ENCODE results near the gene PPP1R9B.

Gene PPP1R9B

DNA sequence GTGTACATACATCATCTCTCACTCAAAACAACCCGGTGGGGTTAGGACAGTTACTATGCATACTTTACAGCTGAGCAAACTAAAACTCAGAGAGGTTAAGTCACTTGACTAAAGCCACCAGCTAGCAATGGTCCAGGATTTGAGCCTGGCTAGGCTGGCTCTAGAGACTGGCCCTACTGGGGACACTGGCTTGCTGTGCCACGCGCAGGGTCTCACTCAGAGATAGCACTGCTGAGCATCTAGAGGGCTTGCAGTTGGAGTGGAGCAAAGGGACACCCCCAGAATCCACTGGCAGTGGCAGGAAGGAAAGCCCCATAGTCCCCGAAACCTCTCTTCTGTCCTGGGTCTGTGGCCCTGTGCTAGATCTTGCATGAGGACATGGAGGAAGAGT lies 31.7 kb downstream of the PPP1R9B start:
- no peak overlapping the region for H3K4me3 ChIP-seq
- TF ChIP-seq CTCF (IDR thresholded peaks at IDR 0.05): no peak
- H3K27ac ChIP-seq: no peak overlapping the region
- DNase-seq (ENCODE audit: low spot score): no peak

DNA sequence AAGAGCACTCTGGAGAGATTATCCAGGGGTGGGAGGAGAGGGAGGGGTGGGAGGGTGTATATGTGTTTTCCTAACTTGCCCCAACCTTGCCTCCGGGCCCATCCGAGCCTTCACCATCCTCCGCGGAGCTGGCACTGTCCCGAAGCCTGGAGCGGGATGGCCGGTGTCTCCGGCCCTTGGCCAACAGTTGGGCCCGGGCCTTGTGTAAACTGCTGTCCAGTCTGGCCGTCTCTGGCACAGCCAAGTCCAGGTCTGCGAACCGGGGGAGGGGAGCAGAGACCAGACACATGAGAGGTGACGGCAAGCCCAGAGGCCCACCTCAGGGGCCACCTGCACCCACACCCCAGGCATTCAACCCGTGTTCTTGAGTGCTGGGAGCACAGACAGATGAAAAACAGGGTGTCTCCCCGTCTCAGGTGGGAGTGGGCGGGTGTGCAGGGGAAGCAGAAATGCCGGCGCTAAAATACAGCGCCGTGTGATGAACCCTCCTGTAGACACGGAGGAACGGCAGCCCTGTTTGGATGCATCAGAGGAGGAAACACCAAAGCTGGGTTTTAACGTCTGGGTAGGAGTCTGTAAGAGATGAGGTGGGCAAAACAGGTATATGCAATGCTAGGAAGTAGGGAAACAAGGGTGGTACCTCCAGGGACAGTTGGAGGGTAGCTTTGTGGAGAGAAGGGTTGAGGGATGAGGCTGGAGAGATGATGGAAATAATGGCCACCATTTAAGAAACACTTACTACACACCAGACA lies 32.2 kb downstream of the PPP1R9B start:
- H3K4me3 ChIP-seq: no peak overlapping the region
- H3K27ac ChIP-seq: no peak overlapping the region
- DNase-seq (ENCODE audit: low spot score): no peak
- no peak for TF ChIP-seq CTCF (IDR thresholded peaks at IDR 0.05)

DNA sequence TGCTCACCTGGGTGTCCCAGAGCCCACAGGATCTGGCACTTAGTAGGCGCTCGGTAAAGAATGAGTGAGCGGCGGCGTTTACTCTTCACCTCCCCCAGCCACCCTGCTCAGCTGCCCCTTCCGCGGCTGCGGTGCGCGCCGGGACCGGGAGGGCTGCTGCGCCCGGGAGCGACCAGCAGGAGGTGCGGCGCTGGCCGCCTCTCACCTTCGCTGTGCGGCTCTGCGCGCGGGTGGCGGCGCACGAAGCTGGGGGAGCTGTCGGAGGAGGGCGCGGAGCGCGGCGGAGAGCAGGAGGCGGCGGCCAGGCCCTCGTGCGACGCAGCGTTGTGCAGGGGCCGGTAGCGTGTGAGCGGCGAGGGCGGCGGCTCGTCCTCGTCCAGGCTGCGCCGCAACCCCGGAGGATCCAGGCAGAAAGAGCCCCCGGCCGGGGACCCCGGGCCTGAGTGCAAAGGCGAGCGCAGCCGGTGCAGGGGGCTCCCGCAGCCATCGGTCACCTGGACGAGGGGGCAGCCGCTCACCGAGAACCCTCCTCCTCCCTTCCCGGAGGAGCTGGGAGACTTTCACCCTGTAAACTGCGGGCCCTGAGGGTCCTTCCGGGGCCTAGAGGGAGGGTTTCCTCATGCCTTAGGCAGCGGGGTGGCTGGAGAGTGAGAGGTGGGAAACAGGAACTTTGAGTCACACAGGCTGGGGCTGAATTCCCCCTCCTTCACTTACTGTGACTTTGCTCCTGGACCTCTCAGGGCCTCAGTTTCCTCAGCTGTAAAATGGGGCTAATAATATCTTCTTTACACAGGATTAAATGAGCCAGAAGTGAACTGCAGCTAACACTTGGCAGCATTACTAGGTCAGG lies 33.0 kb downstream of the PPP1R9B start:
- TF ChIP-seq CTCF (IDR thresholded peaks at IDR 0.05): peak; percentile 42
- no peak for DNase-seq (ENCODE audit: low spot score)
- Histone ChIP-seq H3K27ac (no peak overlapping the region), H3K4me3 (peak overlapping the region; percentile 49)

DNA sequence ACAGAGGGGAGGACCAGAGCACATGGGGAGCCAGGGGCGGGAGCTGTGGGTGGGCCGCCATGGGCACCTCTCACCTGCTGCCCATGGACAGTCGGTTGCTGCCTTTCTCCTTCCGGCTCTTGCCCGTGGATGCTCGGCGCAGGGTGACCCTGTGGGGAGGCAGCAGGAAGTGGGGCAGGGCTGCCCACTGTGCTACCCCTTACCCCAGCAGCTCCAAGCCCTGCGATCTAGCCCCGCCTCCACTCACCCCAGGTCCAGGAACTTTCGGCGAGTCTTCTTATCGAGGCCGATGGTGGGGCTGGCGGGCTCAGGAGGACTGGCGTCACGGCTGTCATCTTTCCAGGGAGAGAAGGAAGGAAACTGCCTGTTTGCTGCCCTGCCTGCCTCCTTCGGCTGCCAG lies 34.7 kb downstream of the PPP1R9B start:
- peak overlapping the region; percentile 3 to 7 for H3K27ac ChIP-seq
- TF ChIP-seq CTCF (IDR thresholded peaks at IDR 0.05): no peak
- no peak overlapping the region for H3K4me3 ChIP-seq
- no peak for DNase-seq (ENCODE audit: low spot score)

GRCh38 chr17:50114849-50115357 lies 35.6 kb downstream of the PPP1R9B start:
- H3K27ac ChIP-seq: peak overlapping the region in 1 of 2 donors; percentile 28
- peak; percentile 35 for TF ChIP-seq CTCF (IDR thresholded peaks at IDR 0.05)
- H3K4me3 ChIP-seq: no peak overlapping the region
- DNase-seq (ENCODE audit: low spot score): no peak

GRCh38 chr17:50114401-50114800 lies 36.1 kb downstream of the PPP1R9B start:
- H3K4me3 ChIP-seq: no peak overlapping the region
- no peak for TF ChIP-seq CTCF (IDR thresholded peaks at IDR 0.05)
- DNase-seq (ENCODE audit: low spot score): no peak
- peak overlapping the region in 1 of 2 donors; percentile 28 for H3K27ac ChIP-seq
